Natural killer cell treated with Interleukin-12 subunit alpha and Interleukin-12 subunit beta and Interleukin-15 and Interleukin-18, amount 100 ng/mL, for 72 hours (primary cell): Measurements from ENCODE around the gene EGFR. TPM values are rescaled to one million over a fixed set of nuclear protein-coding genes. Genes with fewer than 3 reads are reported as not detected.

Experiments
- ATAC-seq, 2 donors: fragments of 150-1000 bp; cut with Tn5 transposase in 1 of 2; sonication (Bioruptor Pico), chemical (Tn5 transposase) in 1 of 2; 2 replicates each; pipeline ENCODE4 v1.10.0; 2021
- DNase-seq: peaks from one replicate; pipeline ENCODE4 v3.0.0; 2022; ENCODE audit warnings: low spot score
- H3K27ac Mint-ChIP-seq, 2 donors: 1 replicate in 1 of 2; 2 replicates in 1 of 2; pipeline ENCODE4 v1.8.0; 2022; ENCODE audit warnings: mixed read lengths in 2 of 2, mild to moderate bottlenecking in 1 of 2, moderate library complexity in 1 of 2
- H3K27me3 Mint-ChIP-seq, 2 donors: 1 replicate in 1 of 2; 2 replicates in 1 of 2; pipeline ENCODE4 v1.8.0; 2022; ENCODE audit warnings: mixed read lengths in 2 of 2
- H3K36me3 Mint-ChIP-seq: one replicate; pipeline ENCODE4 v1.8.0; 2022; ENCODE audit warnings: mixed read lengths
- H3K4me1 Mint-ChIP-seq, 2 donors: 1 replicate in 1 of 2; 2 replicates in 1 of 2; pipeline ENCODE4 v1.8.0; 2022; ENCODE audit warnings: low read depth in 2 of 2, mixed read lengths in 2 of 2, mild to moderate bottlenecking in 1 of 2
- H3K4me3 Mint-ChIP-seq: one replicate; pipeline ENCODE4 v1.8.0; 2022; ENCODE audit warnings: mixed read lengths
- H3K9me3 Mint-ChIP-seq: 2 replicates; pipeline ENCODE4 v1.8.0; 2022; ENCODE audit warnings: mixed read lengths
- total RNA-seq, 2 donors: library from RNA; stranded (reverse); gene quantifications; one replicate each; pipeline ENCODE4 v1.2.3, GENCODE V29; 2022

EGFR gene
- total RNA-seq, 2 donors from 2014 or later, result not detected

DNA sequence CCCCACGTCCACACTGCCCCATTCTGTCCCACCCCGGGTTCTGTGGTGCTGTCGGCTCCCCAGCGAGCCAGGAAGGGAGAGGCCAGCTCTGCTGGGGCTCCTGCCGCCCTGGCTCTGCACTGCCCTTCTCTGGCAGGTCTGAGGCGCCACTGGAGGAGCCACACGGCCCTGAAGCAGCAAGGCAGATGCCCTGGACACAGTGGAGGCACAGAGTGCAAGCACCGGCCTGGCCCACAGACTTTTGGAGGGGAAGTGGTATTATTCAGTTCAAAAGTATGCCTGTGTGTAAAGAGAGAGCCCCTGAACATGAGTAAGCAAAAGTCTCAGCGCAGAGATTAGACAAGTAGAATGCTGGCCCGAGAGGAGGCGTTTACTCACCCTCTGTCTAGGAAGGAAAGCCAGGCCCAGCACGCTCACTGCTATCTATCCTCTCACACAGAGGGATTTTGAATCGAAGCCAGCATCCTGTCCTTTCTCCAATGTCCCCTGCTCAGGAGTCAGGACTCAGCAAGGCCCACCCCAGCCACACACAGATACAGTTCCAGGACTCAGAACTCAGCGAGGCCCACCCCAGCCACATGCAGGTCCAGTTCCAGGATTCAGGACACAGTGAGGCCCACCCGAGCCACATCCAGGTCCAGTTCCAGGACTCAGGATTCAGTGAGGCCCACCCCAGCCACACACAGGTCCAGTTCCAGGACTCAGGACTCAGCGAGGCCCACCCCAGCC, 115.0 kb downstream of the EGFR start:
- DNase-seq, result no peak
- Mint-ChIP-seq H3K9me3 (peaks cover 4% of the 10 kb centered on the region), H3K4me3 (no peak overlapping the region), H3K36me3 (no peaks in the 10 kb centered on the region), H3K27ac (no peak overlapping the region), H3K4me1 (peaks cover 3 to 8% of the 10 kb centered on the region in 2 donors), H3K27me3 (peaks cover 5 to 17% of the 10 kb centered on the region in 2 donors)
- peak in 1 of 2 donors; percentile 47 for ATAC-seq

DNA sequence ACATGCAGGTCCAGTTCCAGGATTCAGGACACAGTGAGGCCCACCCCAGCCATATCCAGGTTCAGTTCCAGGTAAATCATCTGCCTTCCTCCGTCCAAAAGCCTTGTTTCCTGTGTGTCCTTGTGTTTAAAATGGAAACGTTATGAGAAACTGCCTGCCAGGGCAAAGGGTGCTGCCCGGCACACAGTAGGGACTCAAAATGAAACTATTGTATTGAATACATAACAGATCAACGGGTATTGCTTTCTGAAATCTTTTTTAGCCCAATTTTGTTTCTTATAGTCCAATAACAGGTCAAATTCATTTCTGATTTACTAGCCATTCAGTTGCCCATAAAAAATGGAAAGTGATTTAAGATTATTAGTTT, 115.5 kb downstream of the EGFR start:
- Mint-ChIP-seq H3K4me1 (peaks cover 3 to 8% of the 10 kb centered on the region in 2 donors), H3K27ac (no peak overlapping the region), H3K4me3 (no peak overlapping the region), H3K36me3 (no peaks in the 10 kb centered on the region), H3K27me3 (peaks cover 5 to 17% of the 10 kb centered on the region in 2 donors), H3K9me3 (peaks cover 4% of the 10 kb centered on the region)
- no peak for ATAC-seq
- no peak for DNase-seq

GRCh38 chr7:55134786-55135185, 116.0 kb downstream of the EGFR start:
- peaks cover 3 to 8% of the 10 kb centered on the region in 2 donors for H3K4me1 Mint-ChIP-seq
- H3K27me3 Mint-ChIP-seq, result peaks cover 5 to 17% of the 10 kb centered on the region in 2 donors
- peaks cover 4% of the 10 kb centered on the region for H3K9me3 Mint-ChIP-seq
- no peak overlapping the region for H3K4me3 Mint-ChIP-seq
- DNase-seq (no peak), ATAC-seq (no peak)
- no peaks in the 10 kb centered on the region for H3K36me3 Mint-ChIP-seq
- no peak overlapping the region for H3K27ac Mint-ChIP-seq

DNA sequence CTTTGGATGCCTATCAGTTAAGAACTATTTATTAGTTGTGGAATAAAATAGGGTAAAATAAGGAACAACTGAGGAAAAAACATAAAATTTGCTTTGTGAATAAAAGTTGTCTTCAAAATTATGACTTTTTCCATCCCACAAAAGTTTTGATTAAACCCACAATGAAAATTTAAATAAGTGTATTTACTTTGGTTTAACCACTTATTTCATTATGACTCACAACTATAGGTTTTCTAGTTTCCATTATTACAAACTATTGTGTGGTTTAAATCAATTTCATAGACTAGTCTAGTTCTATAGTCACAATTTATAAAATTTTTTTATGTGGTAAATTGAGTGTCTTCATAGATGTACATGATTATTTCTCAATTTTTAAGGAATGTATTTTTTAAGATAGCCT, 116.6 kb downstream of the EGFR start:
- ATAC-seq (no peak), DNase-seq (no peak)
- peaks cover 5 to 17% of the 10 kb centered on the region in 2 donors for H3K27me3 Mint-ChIP-seq
- no peak overlapping the region for H3K27ac Mint-ChIP-seq
- H3K9me3 Mint-ChIP-seq, result peaks cover 4% of the 10 kb centered on the region
- H3K4me3 Mint-ChIP-seq, result no peak overlapping the region
- peaks cover 3 to 8% of the 10 kb centered on the region in 2 donors for H3K4me1 Mint-ChIP-seq
- no peaks in the 10 kb centered on the region for H3K36me3 Mint-ChIP-seq

- Mint-ChIP-seq H3K36me3 (no peaks in the 10 kb centered on the region), H3K4me1 (peaks cover 4 to 5% of the 10 kb centered on the region in 2 donors), H3K4me3 (no peak overlapping the region), H3K27me3 (peaks cover 14 to 18% of the 10 kb centered on the region in 2 donors), H3K9me3 (peaks cover 4% of the 10 kb centered on the region), H3K27ac (no peak overlapping the region)
- DNase-seq (no peak), ATAC-seq (no peak)
Measured at GRCh38 chr7:55138663-55139062, 119.8 kb downstream of the EGFR start.

DNA sequence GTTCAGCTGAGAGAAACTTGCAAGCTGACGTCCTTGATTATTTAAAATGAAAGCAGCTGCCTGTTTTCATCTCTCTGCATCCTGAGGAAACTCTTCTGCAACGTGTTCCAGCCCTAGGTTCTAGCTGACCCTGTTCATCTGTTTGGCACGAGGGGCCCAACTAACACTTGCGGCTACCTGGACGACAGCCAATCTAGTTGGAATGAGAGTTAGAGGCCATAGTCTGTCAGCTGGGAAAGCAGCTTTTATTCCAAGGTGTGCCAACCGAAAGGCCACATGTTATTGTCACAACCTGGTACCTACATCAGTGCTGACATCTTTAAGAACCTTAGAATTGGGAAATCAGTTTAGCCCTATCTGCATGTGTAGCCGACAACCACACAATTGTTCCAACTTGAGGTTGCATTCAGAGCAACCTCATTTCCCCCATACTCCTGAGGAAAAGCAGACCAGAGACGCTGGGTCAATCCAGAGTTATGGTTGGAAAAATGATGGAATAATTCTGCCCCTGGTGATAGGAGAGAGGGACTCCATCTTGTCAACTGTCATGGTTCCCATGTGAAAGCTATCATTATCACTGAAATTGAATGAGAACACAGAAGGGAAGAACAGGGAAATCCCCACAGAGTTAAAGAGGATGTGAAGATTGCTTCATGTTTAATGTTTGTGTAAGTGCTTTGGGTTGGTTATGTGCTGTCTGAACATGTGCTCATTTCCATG, 121.6 kb downstream of the EGFR start:
- ATAC-seq, result peak; percentile 60 to 69
- peaks cover 4 to 5% of the 10 kb centered on the region in 2 donors for H3K4me1 Mint-ChIP-seq
- H3K36me3 Mint-ChIP-seq, result no peaks in the 10 kb centered on the region
- H3K9me3 Mint-ChIP-seq, result peaks cover 4% of the 10 kb centered on the region
- no peak for DNase-seq
- H3K4me3 Mint-ChIP-seq, result no peak overlapping the region
- H3K27ac Mint-ChIP-seq, result no peak overlapping the region
- peaks cover 19 to 30% of the 10 kb centered on the region in 2 donors for H3K27me3 Mint-ChIP-seq

DNA sequence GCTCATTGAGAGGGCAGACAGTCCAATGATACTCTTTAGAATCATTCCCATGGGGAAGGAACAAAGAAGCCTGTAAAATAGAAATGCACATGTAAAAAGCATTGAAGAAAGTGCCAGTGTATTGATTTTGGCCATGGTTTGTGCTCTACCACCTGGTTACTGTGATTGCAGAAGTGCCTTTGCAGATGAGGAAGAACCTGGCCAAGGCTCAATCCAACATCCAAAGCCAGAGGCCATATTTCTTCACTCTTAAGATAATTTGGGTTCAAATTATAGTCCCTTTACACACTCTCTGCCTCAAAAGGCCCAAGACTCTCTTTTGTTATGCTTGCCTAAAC, 122.1 kb downstream of the EGFR start:
- peaks cover 4% of the 10 kb centered on the region for H3K9me3 Mint-ChIP-seq
- ATAC-seq, result no peak
- peaks cover 20 to 31% of the 10 kb centered on the region in 2 donors for H3K27me3 Mint-ChIP-seq
- H3K36me3 Mint-ChIP-seq, result no peaks in the 10 kb centered on the region
- no peak for DNase-seq
- no peak overlapping the region for H3K27ac Mint-ChIP-seq
- H3K4me3 Mint-ChIP-seq, result no peak overlapping the region
- H3K4me1 Mint-ChIP-seq, result peaks cover 4 to 5% of the 10 kb centered on the region in 2 donors

DNA sequence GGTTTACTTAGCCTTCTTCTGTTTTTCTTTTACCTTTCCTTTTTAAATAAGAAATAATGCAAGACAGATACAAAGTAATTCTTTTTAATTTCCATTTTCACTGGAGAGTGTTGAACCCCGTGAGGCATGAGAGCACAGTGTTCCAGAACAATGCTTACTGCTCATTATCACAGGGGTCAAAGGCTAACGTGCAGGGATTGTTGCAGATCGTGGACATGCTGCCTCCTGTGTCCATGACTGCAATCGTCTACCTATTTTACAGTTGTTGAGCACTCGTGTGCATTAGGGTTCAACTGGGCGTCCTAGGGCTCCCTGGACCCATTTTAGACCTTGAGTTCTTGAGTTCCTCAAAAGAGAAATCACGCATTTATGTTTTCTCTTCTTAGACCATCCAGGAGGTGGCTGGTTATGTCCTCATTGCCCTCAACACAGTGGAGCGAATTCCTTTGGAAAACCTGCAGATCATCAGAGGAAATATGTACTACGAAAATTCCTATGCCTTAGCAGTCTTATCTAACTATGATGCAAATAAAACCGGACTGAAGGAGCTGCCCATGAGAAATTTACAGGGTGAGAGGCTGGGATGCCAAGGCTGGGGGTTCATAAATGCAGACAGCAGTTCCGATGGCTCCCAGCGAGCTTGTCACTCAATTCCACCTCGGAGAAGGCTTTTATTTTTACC, 124.2 kb downstream of the EGFR start:
- H3K27me3 Mint-ChIP-seq, result peaks cover 21 to 45% of the 10 kb centered on the region in 2 donors
- DNase-seq (no peak), ATAC-seq (no peak)
- H3K9me3 Mint-ChIP-seq, result no peaks in the 10 kb centered on the region
- H3K4me3 Mint-ChIP-seq, result no peak overlapping the region
- H3K36me3 Mint-ChIP-seq, result no peaks in the 10 kb centered on the region
- H3K4me1 Mint-ChIP-seq, result peaks cover 4 to 5% of the 10 kb centered on the region in 2 donors
- no peak overlapping the region for H3K27ac Mint-ChIP-seq

DNA sequence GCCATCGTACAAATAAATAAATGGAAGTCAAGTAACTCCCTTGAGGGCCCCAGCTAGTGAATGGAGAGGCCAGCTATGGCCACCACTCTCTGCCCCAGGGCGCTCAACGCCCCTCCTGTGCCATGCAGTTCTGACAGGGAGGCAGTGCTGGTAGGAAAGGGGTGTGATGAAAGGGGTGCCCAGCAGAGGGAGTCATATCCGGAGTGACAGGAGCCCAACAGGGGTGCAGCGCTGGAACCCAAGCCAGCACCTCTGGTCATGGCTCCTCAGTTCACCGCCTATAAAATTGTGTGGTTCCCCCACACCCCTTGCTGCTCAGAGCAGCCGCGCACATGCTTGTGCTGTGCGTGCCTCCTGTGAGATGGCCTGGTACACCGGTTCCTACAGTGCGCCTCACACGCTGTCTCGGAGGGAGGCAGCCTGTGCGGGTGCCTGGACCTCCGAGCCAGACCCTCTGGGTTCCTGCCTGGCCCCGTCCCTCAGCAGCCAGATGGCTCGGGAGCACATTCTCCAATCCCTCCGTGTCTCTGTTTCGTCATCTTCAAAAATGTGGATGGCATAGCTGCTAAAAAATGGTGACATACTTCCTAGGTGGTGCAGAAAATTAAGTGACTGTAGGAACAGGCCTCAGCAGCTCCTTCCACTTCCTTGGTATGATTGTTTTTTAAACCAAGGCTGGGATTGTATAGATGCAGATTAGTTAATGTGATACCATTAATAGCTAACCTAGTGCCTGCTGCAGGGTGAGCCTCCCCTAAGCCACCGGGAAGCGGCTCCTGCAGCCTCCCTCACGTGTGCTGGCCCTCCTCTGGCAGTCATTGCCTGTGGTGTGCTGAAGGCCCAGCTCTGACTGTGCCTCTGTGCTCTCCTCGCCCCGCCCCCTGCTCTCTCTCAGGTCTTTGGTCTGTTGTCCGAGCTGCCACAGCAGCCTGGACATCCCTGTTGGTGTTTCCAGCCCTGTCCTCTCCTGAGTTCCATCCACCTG, 125.8 kb downstream of the EGFR start:
- no peak for DNase-seq
- Mint-ChIP-seq H3K27ac (no peak overlapping the region), H3K36me3 (no peaks in the 10 kb centered on the region), H3K9me3 (no peaks in the 10 kb centered on the region), H3K4me3 (no peak overlapping the region), H3K27me3 (peaks cover 21 to 46% of the 10 kb centered on the region in 2 donors), H3K4me1 (peaks cover 5 to 7% of the 10 kb centered on the region in 2 donors)
- ATAC-seq, result no peak

DNA sequence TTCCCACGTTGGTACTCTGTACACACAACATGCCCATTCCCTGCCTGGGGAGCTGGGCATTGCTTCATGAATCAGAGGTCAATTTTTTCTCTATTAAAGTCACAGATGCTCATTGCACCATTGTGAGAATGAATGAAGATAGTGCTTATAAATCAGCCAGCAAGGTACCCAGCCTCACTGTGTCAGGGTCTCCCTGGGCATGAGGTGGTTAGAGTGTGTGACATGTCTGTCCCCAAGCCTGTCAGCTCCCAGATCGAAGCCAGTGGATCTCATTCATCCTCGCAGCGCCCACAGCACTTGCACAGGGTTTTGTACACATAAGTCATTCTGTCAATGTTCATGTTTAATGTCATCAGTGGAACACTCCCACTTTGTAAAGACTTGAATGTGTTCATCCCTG, 126.8 kb downstream of the EGFR start:
- H3K9me3 Mint-ChIP-seq, result no peaks in the 10 kb centered on the region
- ATAC-seq (no peak), DNase-seq (no peak)
- no peak overlapping the region for H3K27ac Mint-ChIP-seq
- peaks cover 26 to 52% of the 10 kb centered on the region in 2 donors for H3K27me3 Mint-ChIP-seq
- H3K4me1 Mint-ChIP-seq, result peaks cover 4 to 6% of the 10 kb centered on the region in 2 donors
- no peak overlapping the region for H3K4me3 Mint-ChIP-seq
- H3K36me3 Mint-ChIP-seq, result no peaks in the 10 kb centered on the region

DNA sequence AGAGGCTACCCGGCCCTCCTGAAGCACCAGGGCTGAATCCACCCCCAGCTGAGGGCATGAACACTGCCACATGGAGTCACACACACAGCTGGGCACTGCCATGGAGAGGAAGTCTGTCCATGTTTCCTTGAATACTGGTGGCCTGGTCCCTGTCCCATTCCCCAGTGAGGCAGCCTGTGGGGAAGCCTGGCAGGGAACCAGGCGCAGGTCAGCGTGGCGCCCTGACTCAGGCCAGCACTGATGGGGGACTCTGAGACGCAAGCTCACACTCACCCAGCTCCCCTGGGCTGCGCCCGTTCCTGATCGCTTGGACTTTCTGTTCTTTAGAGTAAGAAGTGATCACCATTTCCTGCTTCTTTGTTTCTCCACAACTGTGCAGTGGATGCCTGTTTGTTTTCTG, 128.3 kb downstream of the EGFR start:
- ATAC-seq, result peak in 1 of 2 donors; percentile 20
- DNase-seq, result no peak
- H3K4me3 Mint-ChIP-seq, result no peak overlapping the region
- no peak overlapping the region for H3K27ac Mint-ChIP-seq
- no peaks in the 10 kb centered on the region for H3K9me3 Mint-ChIP-seq
- peaks cover 0 to 3% of the 10 kb centered on the region in 2 donors for H3K4me1 Mint-ChIP-seq
- H3K36me3 Mint-ChIP-seq, result no peaks in the 10 kb centered on the region
- H3K27me3 Mint-ChIP-seq, result peaks cover 24 to 53% of the 10 kb centered on the region in 2 donors

GRCh38 chr7:55147736-55148135, 128.9 kb downstream of the EGFR start:
- no peak overlapping the region for H3K27ac Mint-ChIP-seq
- peaks cover 0 to 3% of the 10 kb centered on the region in 2 donors for H3K4me1 Mint-ChIP-seq

DNA sequence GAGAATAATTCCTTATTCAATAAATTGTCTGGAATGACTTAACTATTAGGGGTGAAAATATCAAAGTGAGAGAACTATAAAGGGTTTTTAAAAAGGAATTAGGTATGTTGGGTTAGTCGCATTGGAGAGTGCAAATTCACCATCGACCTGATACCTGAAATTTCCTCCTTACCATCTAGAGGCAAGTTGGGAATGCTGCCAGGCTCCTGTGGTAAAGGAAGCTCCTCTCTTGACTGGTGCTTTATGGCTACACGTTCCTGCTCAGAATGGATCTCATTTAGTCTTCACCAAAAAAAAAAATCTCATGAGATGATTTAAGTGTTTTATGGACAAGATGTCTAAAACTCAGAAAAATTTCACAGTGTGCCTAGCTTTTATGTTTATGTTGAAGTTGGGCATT, 129.8 kb downstream of the EGFR start:
- peaks cover 18 to 38% of the 10 kb centered on the region in 2 donors for H3K27me3 Mint-ChIP-seq
- H3K27ac Mint-ChIP-seq, result no peak overlapping the region
- DNase-seq, result no peak
- no peaks in the 10 kb centered on the region for H3K9me3 Mint-ChIP-seq
- no peak overlapping the region for H3K4me3 Mint-ChIP-seq
- H3K36me3 Mint-ChIP-seq, result no peaks in the 10 kb centered on the region
- ATAC-seq, result no peak
- peaks cover 0 to 3% of the 10 kb centered on the region in 2 donors for H3K4me1 Mint-ChIP-seq

More at GRCh38 chr7:55147736-55148135, 128.9 kb downstream of the EGFR start:
- peaks cover 20 to 47% of the 10 kb centered on the region in 2 donors for H3K27me3 Mint-ChIP-seq
- H3K36me3 Mint-ChIP-seq, result no peaks in the 10 kb centered on the region
- no peak for ATAC-seq
- no peak overlapping the region for H3K4me3 Mint-ChIP-seq
- no peak for DNase-seq
- no peaks in the 10 kb centered on the region for H3K9me3 Mint-ChIP-seq
